HK-2 (cell line): ENCODE data around the gene NOCT.
"Not testable (repeated sequence)": the region's sequence is repeated elsewhere in the genome, so short reads cannot be mapped to it uniquely, and the experiment has no call there.

Experiments used
- DNase-seq: peaks from one replicate; pipeline ENCODE4 v3.0.0-alpha.2; 2018; ENCODE audit not compliant: unreplicated experiment

Gene NOCT

DNA sequence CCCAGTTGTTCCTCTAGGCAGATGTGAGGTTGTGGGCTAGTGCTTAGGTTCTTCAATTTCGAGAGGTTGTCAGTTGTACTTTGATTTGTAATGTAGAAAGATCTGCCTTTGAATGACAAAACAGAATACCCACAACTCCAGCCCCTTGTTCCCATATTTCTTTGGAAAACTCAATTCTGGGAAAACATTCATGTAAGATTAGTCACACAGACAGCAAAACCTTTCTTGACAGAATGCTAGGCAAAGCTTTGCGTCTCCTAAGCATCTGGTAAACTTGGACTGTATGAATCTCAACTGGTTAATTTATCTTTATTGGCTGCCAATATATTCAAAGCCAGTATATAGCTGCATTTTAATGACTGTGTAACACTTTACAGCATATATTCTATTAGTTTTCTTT, 34.9 kb downstream of the NOCT start:
- DNase-seq: no peak

DNA sequence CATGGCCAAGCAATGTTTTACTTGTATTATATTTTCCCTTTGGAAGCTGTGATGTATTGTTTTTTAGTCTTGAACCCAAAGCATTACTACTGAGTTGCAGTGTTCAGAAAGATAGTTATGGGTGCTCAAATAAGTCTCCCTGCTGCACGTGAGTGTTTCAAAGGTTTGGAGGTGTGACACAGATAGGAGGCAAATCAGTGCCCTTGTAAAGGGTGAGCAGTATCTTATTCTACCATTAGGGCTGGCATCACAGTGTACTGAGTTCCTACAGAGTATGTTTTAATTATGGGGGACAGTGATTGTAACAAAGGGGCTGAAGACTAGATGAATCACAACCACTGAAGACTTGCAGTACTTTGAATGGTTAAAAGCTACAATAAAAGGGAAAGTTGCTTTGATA, 38.3 kb downstream of the NOCT start:
- no peak for DNase-seq

DNA sequence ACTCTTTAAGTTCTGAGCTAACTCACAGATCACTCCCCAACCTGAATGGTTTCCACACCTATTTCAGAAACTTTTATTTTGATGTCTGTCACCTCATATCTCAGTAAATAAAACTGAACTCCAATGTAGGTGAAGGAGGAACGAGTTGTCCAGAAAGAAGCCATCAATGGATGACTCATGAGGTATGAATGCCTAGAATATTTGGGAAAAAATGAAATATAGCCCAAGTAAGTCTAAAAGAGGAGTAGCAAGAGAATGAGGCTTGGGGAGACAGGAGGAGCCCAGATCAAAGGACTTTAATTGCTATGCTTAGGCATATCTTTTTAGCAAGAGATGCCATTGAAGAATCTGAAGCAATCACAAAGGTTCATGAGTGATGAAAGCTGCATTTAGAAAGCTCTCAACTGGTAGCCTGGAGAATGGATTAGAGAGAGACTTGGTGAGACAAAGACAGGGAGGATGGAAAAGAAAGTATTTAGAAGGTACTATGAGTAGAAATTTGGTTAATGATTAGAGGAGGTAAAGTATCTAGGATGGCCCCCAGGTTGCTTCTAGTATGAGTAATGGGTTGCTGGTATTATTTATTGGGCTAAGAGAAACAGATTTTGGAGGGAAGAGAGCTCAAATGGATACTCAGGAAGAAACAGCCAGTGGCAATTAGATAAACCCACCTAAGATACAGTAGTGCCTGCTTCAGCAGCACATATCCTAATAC, 39.4 kb downstream of the NOCT start:
- DNase-seq: no peak

- not testable (repeated sequence) for DNase-seq
These were observed 43.4 kb downstream of the NOCT start for GRCh38 chr4:139059026-139059425.

DNA sequence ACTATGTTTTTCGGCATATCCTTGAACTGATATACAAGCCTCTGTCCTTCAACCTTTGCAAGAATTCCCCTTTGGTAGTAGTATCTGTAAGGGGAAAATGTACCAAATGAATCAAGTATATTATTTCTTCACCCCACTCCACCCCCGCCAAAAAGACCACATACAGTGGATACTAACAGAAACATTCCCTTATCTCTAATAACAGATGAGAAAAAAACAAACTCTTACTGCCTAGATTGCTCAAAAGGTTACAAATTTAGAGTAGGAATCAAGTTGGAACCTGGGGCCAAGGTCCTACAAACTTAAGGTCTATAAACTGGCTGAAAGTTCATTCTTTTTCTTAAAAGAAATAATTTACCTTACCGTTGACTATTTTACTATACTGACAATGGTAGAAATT, 45.0 kb downstream of the NOCT start:
- DNase-seq: no peak

DNA sequence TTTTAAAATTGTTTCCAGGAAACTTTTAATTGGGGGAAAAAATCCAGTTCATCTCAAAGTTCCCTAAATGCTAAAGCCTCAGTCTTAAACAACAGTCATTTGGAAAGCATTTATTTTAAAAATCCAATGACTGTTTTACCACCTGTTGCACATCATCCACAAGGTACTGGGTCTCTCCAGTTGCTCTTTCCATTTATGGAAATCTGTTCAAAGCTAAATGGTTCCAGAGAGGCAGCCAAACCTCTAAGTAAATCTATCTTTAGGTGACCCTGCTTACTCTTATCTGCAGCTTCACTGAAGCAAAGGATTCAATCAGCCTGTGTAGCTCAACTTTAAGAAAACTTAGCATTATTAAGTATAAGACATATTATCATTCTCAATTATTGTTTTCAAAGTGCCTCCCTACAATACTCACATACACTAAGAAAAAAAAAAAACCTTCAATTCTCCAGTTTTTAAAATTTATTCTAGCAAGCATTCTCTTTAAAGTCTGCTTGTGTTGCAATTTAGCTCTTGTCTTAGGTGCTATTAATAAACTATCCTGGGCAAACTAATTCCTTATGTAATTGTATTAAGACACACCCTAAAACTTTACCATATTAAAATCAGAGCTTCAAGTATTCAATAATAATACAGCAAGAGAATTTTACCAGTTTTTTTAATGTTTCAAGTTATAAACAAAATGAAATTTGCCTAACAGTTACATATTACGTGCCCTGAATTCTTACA, 60.6 kb downstream of the NOCT start:
- DNase-seq: no peak

- DNase-seq: no peak
These were observed 62.2 kb downstream of the NOCT start for GRCh38 chr4:139077567-139078355.

DNA sequence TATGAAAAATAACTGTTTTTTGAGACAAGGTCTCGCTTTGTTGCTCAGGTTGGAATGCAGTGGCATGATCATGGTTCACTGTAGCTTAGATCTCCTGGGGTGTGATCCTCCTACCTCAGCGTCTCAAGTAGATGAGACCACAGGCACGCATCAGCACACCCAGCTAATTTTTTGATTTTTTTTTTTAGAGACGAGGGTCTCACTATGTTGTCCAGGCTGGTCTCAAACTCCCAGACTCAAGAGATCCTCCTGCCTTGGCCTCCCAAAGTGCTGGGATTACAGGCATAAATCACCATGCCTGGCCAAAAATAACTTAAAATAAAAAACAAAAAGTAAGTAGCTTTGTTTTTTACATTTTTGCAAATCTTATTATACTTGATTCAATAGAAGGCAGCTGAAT, 63.3 kb downstream of the NOCT start:
- DNase-seq: no peak

DNA sequence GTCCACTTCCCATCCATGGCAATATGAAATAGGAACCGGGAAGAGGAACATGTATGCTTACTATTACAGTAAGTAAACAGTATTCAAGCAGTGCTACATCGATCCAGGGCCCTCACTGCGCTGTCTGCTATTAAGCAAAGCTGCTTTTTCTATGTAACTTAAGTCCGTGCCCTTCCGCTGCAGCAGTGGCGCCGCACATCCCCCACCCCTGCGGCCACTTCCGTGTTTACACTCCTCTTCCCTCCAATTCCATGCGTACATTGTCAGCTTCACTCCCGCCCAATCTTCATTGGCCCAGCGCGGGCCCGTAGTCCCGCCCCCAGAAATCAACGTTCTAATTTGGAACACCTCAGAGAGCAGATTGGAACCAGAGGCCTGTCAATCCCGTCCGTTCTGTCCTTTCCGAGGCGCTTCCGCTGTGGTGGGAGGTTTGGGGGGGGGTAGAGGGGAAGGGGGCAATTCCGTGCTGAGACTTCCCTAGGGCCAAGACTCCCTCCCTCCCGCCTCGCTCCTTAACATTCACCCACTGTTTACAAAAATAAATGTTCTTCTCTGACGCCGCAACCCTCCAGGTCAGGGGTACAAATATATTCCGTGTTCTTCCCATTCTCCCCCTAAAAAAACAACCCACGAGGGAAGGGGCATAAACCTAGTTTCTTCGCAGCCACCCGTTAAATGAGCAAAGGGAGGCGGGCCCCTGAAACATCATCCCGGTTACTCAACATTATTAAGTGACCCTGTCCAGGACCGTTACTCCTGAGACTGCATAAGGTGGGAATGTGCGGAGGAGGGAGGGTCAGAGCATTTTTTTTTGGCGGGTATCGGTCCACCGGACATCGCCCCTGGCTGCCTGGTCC, 67.4 kb downstream of the NOCT start:
- peak; percentile 96 for DNase-seq

DNA sequence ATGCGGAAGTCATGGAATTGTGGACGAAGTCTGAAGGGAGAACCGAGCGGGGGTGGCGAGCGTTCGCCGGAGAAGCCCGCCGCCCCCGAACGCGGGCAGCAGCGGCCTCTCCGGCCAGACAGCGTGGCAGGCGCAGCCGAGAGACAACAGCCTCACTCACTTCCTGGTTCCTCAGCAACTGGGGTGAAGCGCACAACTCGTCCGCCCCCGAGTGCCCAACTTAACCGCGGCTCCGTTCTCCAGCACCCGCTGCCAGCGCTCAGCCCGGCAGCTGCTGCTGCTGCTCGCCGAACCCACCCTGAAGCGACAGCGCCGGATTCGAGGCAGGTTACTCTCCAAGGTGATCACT, 68.0 kb downstream of the NOCT start:
- peak; percentile 73 for DNase-seq

- DNase-seq: peak; percentile 90
These were observed 68.6 kb downstream of the NOCT start for GRCh38 chr4:139083956-139084803.

GRCh38 chr4:139084804-139085093, 69.2 kb downstream of the NOCT start:
- no peak for DNase-seq

DNA sequence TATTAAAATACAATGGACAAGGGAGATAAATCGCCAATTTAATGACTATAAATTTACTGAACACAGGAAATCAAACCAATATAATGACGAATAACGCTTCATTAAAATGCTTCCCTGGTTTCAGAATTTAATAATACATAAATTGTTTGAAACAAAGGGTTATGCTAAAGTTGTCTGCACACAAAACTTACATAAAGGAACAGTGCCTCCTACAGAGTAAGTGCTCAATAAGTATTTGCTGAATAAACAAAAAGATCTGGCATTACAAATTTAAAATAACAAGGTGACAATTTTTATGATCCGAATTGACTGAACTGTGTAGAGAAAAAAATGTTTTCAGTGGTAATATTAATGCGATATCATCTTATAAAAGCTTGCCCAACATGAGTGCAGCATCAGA, 69.6 kb downstream of the NOCT start:
- DNase-seq: no peak

DNA sequence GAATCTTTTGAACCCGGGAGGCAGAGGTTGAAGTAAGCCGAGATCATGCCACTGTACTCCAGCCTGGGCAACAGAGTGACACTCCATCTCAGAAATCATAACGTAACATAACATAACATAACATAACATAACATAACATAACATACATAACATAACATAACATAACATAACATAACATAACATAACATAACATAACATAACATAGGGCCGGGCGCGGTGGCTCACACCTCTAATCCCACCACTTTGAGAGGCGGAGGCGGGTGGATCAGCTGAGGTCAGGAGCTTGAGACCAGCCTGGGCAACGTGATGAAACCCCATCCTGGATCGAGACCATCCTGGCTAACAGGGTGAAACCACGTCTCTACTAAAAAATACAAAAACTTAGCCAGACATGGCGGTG, 76.7 kb downstream of the NOCT start:
- DNase-seq: no peak
